GM19328 (cell line): ENCODE data around the gene LCE3A.
"Not testable (repeated sequence)": the region's sequence is repeated elsewhere in the genome, so short reads cannot be mapped to it uniquely, and the experiment has no call there.

Experiments
- ATAC-seq: cut with Tn5 transposase; IDR thresholded peaks from one replicate; pipeline ENCODE4 v1.9.1; 2021; ENCODE audit warnings: mild to moderate bottlenecking, moderate library complexity; ENCODE audit not compliant: unreplicated experiment

Gene LCE3A

GRCh38 chr1:152622803-152623202 is at the start of gene LCE3A:
TSS of gene LCE3A (minus strand) at chr1:152623103. CDS start at chr1:152623103, 0 bp downstream.
- ATAC-seq, result no peak

GRCh38 chr1:152667648-152668047 is 44.7 kb upstream of the LCE3A start:
- no peak for ATAC-seq

- ATAC-seq, result not testable (repeated sequence)
Measured at GRCh38 chr1:152666171-152666570, 43.3 kb upstream of the LCE3A start.

GRCh38 chr1:152663098-152663497 is 40.2 kb upstream of the LCE3A start, which contains the start of gene LCE2D:
TSS of gene LCE2D (plus strand) at chr1:152663380. CDS start at chr1:152664106, 726 bp downstream.
- ATAC-seq, result no peak

GRCh38 chr1:152658649-152659048 is 35.7 kb upstream of the LCE3A start:
- no peak for ATAC-seq

GRCh38 chr1:152657677-152658076 is 34.8 kb upstream of the LCE3A start:
- ATAC-seq, result no peak

GRCh38 chr1:152656459-152656858 is 33.6 kb upstream of the LCE3A start:
- no peak for ATAC-seq

GRCh38 chr1:152654110-152654509 is 31.2 kb upstream of the LCE3A start:
- ATAC-seq, result no peak

- no peak for ATAC-seq
Measured at GRCh38 chr1:152646656-152647055, 23.8 kb upstream of the LCE3A start.

GRCh38 chr1:152645146-152645545 is 22.2 kb upstream of the LCE3A start:
- ATAC-seq, result no peak

- no peak for ATAC-seq
Measured at GRCh38 chr1:152643945-152644344, 21.0 kb upstream of the LCE3A start.

GRCh38 chr1:152640351-152640750 is 17.4 kb upstream of the LCE3A start:
- ATAC-seq, result no peak

GRCh38 chr1:152630596-152630995 is 7.7 kb upstream of the LCE3A start:
- ATAC-seq, result no peak

GRCh38 chr1:152626744-152627143 is 3.8 kb upstream of the LCE3A start:
- no peak for ATAC-seq

GRCh38 chr1:152623203-152623844 is 421 bp upstream of the LCE3A start:
- no peak for ATAC-seq

GRCh38 chr1:152621993-152622392 is 910 bp downstream of the LCE3A start:
- ATAC-seq, result no peak

- ATAC-seq, result no peak
Measured at GRCh38 chr1:152613511-152613910, 9.4 kb downstream of the LCE3A start, which contains the start of gene LCE3B. TSS of gene LCE3B (plus strand) at chr1:152613811. CDS start at chr1:152613811, 0 bp downstream.

- no peak for ATAC-seq
Measured at GRCh38 chr1:152599934-152600333, 23.0 kb downstream of the LCE3A start, which contains the start of gene LCE3C. TSS of gene LCE3C (plus strand) at chr1:152600234. CDS start at chr1:152600732, 498 bp downstream.

GRCh38 chr1:152596986-152597385 is 25.9 kb downstream of the LCE3A start:
- no peak for ATAC-seq

GRCh38 chr1:152585586-152585985 is 37.3 kb downstream of the LCE3A start:
- ATAC-seq, result no peak

- no peak for ATAC-seq
Measured at GRCh38 chr1:152582647-152583046, 40.3 kb downstream of the LCE3A start.

GRCh38 chr1:152580433-152580832 is 42.5 kb downstream of the LCE3A start, which contains the start of gene LCE3D:
TSS of gene LCE3D (minus strand) at chr1:152580516. CDS start at chr1:152579936, 580 bp downstream.
- ATAC-seq, result no peak

GRCh38 chr1:152579526-152579925 is 43.4 kb downstream of the LCE3A start:
- not testable (repeated sequence) for ATAC-seq
